Liver (tissue), 3 donors: Measurements from ENCODE around the gene ADCY3.

Experiments
- EGR1 ChIP-seq, 2 donors: IDR thresholded peaks; 2 replicates each; pipeline ENCODE4 v1.6.1; 2016 to 2018; ENCODE audit warnings: antibody characterized with exemption in 2 of 2, low read depth in 2 of 2
- GABPA ChIP-seq, 2 donors: IDR thresholded peaks in 1 of 2; conservative IDR thresholded peaks in 1 of 2; 2 replicates each; pipeline ENCODE4 v1.6.1; 2016; ENCODE audit warnings: antibody characterized with exemption in 2 of 2, mild to moderate bottlenecking in 1 of 2, moderate library complexity in 1 of 2
- TF ChIP-seq, protein P1 (sequence below): IDR thresholded peaks from 2 replicates; pipeline ENCODE4 v1.6.1; 2016; ENCODE audit warnings: antibody characterized with exemption
- TF ChIP-seq, protein P2 (sequence below): IDR thresholded peaks from 2 replicates; pipeline ENCODE4 v1.6.1; 2016; ENCODE audit warnings: antibody characterized with exemption, mild to moderate bottlenecking
- TF ChIP-seq, protein P3 (sequence below): IDR thresholded peaks from 2 replicates; pipeline ENCODE4 v1.6.1; 2016; ENCODE audit warnings: antibody characterized with exemption
- TF ChIP-seq, protein P4 (sequence below): fragments of 150-350 bp; IDR thresholded peaks from 2 replicates; pipeline ENCODE4 v1.5.1; 2017; ENCODE audit warnings: improper control_type of control experiment, low read depth, low read length; ENCODE audit not compliant: missing input control
- donor health status: healthy.
- donor health status: healthy.

DNA sequence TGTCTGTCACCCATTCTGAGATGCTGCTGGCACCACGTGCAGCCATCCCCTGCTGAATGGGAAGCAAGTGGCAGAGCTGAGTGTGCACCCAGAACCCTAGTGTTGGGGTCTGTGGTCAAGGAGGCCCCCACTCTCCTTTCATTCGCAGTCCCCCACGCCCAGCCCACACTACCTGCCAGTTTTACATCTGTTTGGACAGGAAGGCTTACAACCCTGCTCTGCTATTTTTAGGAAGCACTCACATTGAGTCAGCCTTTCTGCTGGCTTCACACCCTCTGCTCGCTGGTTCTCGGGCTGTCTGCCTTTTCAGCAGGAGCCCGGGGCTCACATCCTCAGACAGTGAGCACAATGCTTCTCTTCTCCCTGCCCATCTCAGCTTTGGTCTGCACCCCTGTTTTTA, 10.7 kb upstream of the ADCY3 start:
- TF ChIP-seq, protein P1, sequence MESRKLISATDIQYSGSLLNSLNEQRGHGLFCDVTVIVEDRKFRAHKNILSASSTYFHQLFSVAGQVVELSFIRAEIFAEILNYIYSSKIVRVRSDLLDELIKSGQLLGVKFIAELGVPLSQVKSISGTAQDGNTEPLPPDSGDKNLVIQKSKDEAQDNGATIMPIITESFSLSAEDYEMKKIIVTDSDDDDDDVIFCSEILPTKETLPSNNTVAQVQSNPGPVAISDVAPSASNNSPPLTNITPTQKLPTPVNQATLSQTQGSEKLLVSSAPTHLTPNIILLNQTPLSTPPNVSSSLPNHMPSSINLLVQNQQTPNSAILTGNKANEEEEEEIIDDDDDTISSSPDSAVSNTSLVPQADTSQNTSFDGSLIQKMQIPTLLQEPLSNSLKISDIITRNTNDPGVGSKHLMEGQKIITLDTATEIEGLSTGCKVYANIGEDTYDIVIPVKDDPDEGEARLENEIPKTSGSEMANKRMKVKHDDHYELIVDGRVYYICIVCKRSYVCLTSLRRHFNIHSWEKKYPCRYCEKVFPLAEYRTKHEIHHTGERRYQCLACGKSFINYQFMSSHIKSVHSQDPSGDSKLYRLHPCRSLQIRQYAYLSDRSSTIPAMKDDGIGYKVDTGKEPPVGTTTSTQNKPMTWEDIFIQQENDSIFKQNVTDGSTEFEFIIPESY, result no peak
- TF ChIP-seq, protein P2, sequence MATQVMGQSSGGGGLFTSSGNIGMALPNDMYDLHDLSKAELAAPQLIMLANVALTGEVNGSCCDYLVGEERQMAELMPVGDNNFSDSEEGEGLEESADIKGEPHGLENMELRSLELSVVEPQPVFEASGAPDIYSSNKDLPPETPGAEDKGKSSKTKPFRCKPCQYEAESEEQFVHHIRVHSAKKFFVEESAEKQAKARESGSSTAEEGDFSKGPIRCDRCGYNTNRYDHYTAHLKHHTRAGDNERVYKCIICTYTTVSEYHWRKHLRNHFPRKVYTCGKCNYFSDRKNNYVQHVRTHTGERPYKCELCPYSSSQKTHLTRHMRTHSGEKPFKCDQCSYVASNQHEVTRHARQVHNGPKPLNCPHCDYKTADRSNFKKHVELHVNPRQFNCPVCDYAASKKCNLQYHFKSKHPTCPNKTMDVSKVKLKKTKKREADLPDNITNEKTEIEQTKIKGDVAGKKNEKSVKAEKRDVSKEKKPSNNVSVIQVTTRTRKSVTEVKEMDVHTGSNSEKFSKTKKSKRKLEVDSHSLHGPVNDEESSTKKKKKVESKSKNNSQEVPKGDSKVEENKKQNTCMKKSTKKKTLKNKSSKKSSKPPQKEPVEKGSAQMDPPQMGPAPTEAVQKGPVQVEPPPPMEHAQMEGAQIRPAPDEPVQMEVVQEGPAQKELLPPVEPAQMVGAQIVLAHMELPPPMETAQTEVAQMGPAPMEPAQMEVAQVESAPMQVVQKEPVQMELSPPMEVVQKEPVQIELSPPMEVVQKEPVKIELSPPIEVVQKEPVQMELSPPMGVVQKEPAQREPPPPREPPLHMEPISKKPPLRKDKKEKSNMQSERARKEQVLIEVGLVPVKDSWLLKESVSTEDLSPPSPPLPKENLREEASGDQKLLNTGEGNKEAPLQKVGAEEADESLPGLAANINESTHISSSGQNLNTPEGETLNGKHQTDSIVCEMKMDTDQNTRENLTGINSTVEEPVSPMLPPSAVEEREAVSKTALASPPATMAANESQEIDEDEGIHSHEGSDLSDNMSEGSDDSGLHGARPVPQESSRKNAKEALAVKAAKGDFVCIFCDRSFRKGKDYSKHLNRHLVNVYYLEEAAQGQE, result no peak
- TF ChIP-seq, protein P3, sequence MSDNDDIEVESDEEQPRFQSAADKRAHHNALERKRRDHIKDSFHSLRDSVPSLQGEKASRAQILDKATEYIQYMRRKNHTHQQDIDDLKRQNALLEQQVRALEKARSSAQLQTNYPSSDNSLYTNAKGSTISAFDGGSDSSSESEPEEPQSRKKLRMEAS, result no peak
- TF ChIP-seq, protein P4, sequence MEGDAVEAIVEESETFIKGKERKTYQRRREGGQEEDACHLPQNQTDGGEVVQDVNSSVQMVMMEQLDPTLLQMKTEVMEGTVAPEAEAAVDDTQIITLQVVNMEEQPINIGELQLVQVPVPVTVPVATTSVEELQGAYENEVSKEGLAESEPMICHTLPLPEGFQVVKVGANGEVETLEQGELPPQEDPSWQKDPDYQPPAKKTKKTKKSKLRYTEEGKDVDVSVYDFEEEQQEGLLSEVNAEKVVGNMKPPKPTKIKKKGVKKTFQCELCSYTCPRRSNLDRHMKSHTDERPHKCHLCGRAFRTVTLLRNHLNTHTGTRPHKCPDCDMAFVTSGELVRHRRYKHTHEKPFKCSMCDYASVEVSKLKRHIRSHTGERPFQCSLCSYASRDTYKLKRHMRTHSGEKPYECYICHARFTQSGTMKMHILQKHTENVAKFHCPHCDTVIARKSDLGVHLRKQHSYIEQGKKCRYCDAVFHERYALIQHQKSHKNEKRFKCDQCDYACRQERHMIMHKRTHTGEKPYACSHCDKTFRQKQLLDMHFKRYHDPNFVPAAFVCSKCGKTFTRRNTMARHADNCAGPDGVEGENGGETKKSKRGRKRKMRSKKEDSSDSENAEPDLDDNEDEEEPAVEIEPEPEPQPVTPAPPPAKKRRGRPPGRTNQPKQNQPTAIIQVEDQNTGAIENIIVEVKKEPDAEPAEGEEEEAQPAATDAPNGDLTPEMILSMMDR, result no peak
- TF ChIP-seq GABPA (IDR thresholded peaks at IDR 0.05 in 1 of 2, conservative IDR thresholded peaks at IDR 0.05 in 1 of 2) (no peak), EGR1 (IDR thresholded peaks at IDR 0.05; ENCODE audit: low read depth in 2 of 2) (no peak)
